Eye (tissue), 1 donor: ENCODE data around the gene B4GALNT2.

Experiments
- DNase-seq: peaks from one replicate; pipeline ENCODE4 v3.0.0-alpha.2; 2015

B4GALNT2 gene

DNA sequence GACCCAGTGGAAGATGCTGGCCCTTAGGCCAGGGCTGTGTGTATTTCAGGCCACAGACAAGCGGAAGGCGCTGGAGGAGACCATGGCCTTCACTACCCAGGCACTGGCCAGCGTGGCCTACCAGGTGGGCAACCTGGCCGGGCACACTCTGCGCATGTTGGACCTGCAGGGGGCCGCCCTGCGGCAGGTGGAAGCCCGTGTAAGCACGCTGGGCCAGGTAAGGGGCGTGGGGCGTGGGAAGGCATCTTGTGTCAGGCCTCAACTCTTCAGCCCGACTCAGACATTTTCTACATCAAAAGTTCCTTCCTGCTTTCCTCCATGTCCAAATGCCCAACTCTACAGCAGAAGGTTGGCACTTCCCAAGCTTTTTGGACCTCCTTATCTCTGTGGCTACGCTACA is 83.9 kb downstream of the B4GALNT2 start:
- no peak for DNase-seq

DNA sequence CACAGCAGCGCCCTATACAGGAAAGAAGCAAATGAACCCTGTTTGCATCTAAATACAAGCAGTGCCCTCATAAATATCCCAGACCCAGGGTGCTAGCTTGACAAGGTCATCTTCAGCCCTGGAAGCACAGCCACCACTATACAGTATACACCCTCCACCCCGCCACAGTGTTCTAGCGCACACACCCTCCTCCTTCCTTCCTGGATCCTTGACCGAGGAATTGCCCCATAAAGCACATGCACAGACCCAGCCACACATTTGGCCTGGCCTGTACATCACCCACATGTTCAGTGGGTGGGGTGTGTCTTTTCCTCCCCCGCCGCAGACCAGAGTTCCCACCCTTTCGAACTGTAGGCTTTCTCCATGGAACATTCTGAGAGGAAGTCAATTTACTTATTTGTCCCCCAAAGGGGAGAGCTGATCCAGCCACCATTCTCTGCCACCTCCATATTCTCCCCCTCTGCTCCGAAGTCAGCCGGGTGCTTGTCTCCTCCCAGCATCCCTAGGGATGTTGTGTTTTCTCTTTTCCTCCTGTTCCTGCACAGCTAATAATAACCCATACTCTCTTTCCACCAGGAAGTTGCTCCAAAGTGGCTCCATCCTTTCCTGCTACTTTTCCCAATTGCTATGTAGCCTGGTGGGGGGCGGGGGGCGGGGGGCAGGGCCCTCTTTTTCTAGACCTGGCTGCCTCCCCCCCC is 84.5 kb downstream of the B4GALNT2 start:
- DNase-seq: no peak

- DNase-seq: no peak
These were observed 85.3 kb downstream of the B4GALNT2 start for GRCh38 chr17:49217651-49218413.

DNA sequence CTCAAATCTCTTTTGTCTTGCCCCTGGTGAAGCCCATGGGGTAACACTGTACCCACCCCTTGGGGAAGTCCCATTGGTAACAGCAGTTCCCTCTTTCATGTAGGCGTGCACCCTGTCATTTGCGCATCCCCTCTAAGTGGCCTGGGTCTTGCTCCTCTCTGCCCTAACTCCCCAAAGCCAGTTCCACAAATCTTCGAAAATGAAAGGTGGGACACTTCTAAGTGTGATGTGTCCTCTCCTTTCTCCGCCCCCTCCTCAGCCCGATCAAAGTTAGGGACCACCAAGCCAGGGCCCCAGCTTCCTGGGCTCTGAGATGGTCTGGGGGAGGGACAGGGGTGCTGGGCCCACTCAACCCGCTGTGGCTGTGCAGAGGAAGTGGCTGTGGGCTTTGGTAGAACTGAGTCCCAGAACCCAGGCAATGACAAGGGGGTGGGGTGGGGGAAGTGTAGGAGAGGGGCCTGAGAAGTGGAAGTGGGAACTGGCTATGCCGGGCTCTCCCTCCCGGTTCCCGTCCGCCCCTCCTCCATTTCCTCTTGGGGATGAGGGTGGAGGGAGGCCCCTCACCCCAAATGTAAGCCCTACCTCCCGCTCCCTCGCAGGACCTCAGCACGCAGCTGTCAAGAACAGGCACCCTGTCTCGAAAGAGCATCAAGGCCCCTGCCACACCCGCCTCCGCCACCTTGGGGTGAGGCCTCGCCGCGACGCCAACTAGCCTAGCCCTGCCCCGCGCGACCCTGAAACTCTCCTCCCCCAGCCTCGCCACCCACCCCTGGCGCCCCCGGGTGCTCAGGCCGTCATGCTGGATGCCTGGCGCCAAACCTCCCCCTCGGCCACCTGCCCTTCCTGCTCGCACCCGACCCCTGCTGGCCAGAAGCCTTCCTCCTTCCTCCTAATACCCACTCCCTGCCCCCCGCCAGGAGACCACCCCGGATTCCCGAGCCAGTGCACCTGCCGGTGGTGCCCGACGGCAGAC is 86.7 kb downstream of the B4GALNT2 start:
- no peak for DNase-seq

- no peak for DNase-seq
These were observed 87.4 kb downstream of the B4GALNT2 start for GRCh38 chr17:49219987-49220386.

GRCh38 chr17:49223168-49223516 is 90.6 kb downstream of the B4GALNT2 start:
- DNase-seq: no peak

GRCh38 chr17:49223517-49224197 is 91.1 kb downstream of the B4GALNT2 start:
- DNase-seq: peak; percentile 79

- peak; percentile 47 for DNase-seq
These were observed 91.8 kb downstream of the B4GALNT2 start for GRCh38 chr17:49224198-49224996.

- no peak for DNase-seq
These were observed 92.4 kb downstream of the B4GALNT2 start for GRCh38 chr17:49224997-49225337.

DNA sequence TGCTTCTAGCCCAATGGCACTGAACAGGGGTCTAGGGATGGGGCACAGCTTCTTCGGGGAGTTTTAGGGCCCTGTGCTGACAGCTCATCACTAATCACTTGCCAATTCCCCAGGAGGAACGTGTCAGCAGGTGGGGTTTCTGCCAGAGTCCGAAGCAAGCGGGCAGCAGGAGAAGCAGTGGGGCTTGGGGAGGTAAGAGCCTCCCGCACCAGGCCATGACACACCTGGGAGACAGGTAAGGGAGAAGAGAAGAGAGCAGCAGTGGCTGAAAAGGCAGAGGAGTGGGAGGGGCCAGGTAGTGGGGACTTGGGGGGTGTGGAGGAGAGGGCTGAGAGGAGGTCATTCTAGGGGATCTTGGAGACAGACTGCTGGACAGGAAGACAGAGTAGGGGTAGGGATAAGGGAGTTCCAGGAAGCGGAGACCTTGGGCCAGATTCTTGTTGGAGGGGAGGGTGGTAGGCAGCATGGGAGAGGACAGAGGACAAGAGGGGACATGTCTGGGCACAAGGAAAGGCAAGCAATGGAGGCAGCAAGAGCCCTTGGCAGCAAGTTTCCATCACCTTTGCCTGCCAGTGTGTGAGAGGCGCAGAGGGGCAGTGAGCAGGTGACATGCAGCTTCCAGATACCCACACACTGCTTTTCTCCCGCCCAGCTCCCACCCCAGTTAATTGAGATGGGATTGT is 93.1 kb downstream of the B4GALNT2 start:
- DNase-seq: no peak
